GM12892 (cell line): ENCODE results near the gene ZMYND10.

ENCODE experiments used
- POLR2A ChIP-seq: IDR thresholded peaks from 2 replicates; pipeline ENCODE4 v1.6.1; 2011; ENCODE audit warnings: low read depth, low read length, control low read depth
- POLR2AphosphoS5 ChIP-seq: IDR thresholded peaks from 2 replicates; pipeline ENCODE4 v1.6.1; 2011; ENCODE audit warnings: low read depth, low read length, control low read depth
- TAF1 ChIP-seq: IDR thresholded peaks from 2 replicates; pipeline ENCODE4 v1.6.1; 2011; ENCODE audit warnings: low read depth, mild to moderate bottlenecking, control low read depth, low read length, borderline replicate concordance

GRCh38 chr3:50318163-50318562, 27.4 kb downstream of the ZMYND10 start:
- TF ChIP-seq POLR2A, result no peak
- TF ChIP-seq POLR2AphosphoS5, result no peak
- no peak for TF ChIP-seq TAF1
